Prostate gland (tissue), 2 donors: ENCODE data around the gene EIF3L.

Source experiments
- POLR2A ChIP-seq: fragments of 450-650 bp; IDR thresholded peaks from one replicate; pipeline ENCODE4 v1.6.1; 2016; ENCODE audit warnings: antibody characterized with exemption, mild to moderate bottlenecking
- TF ChIP-seq, protein P1 (sequence below), 4 experiments: fragments of 200-600 bp in 2 of 4; fragments of 450-650 bp in 2 of 4; sonication (generic) in 2 of 4; IDR thresholded peaks; 1 replicate in 3 of 4; 2 replicates in 1 of 4; pipeline ENCODE4 v1.5.1; 2016 to 2019; ENCODE audit warnings: antibody characterized with exemption in 4 of 4, mild to moderate bottlenecking in 2 of 4, moderate library complexity in 2 of 4

- TF ChIP-seq POLR2A = peak; percentile 92
- TF ChIP-seq, protein P1, sequence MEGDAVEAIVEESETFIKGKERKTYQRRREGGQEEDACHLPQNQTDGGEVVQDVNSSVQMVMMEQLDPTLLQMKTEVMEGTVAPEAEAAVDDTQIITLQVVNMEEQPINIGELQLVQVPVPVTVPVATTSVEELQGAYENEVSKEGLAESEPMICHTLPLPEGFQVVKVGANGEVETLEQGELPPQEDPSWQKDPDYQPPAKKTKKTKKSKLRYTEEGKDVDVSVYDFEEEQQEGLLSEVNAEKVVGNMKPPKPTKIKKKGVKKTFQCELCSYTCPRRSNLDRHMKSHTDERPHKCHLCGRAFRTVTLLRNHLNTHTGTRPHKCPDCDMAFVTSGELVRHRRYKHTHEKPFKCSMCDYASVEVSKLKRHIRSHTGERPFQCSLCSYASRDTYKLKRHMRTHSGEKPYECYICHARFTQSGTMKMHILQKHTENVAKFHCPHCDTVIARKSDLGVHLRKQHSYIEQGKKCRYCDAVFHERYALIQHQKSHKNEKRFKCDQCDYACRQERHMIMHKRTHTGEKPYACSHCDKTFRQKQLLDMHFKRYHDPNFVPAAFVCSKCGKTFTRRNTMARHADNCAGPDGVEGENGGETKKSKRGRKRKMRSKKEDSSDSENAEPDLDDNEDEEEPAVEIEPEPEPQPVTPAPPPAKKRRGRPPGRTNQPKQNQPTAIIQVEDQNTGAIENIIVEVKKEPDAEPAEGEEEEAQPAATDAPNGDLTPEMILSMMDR (IDR thresholded peaks at IDR 0.05) = peak in 1 of 4 experiments; percentile 15
These were observed 41.6 kb upstream of the EIF3L start, which contains the start of gene GCAT for GRCh38 chr22:37807410-37808293.
